Osteocyte (in vitro differentiated cells): Measurements from ENCODE around the gene RBPJ. TPM values are rescaled to one million over a fixed set of nuclear protein-coding genes. Genes with fewer than 3 reads are reported as not detected.
A peak's percentile ranks its signal among the peaks of the same experiment; 100 is the strongest.

Source experiments
- DNase-seq: peaks from one replicate; pipeline ENCODE4 v3.0.0; 2021; ENCODE audit warnings: mixed read lengths; ENCODE audit not compliant: unreplicated experiment; ENCODE audit errors: extremely low spot score
- H3K27ac Mint-ChIP-seq: one replicate; pipeline ENCODE4 v1.8.0; 2021; ENCODE audit warnings: mild to moderate bottlenecking, mixed read lengths; ENCODE audit not compliant: unreplicated experiment
- H3K27me3 Mint-ChIP-seq: one replicate; pipeline ENCODE4 v1.8.0; 2021; ENCODE audit warnings: mixed read lengths; ENCODE audit not compliant: unreplicated experiment
- H3K36me3 Mint-ChIP-seq: one replicate; pipeline ENCODE4 v1.8.0; 2021; ENCODE audit warnings: mixed read lengths; ENCODE audit not compliant: unreplicated experiment
- H3K4me1 Mint-ChIP-seq: one replicate; pipeline ENCODE4 v1.8.0; 2021; ENCODE audit warnings: mixed read lengths; ENCODE audit not compliant: unreplicated experiment
- H3K4me3 Mint-ChIP-seq: one replicate; pipeline ENCODE4 v1.8.0; 2021; ENCODE audit warnings: mild to moderate bottlenecking, moderate library complexity, mixed read lengths; ENCODE audit not compliant: unreplicated experiment
- H3K9me3 Mint-ChIP-seq: one replicate; pipeline ENCODE4 v1.8.0; 2021; ENCODE audit warnings: mixed read lengths; ENCODE audit not compliant: unreplicated experiment
- CTCF ChIP-seq: fragments of 200-600 bp; sonication (generic); IDR thresholded peaks from 2 replicates; pipeline ENCODE4 v1.5.0; 2021; ENCODE audit warnings: antibody characterized with exemption, mild to moderate bottlenecking, moderate library complexity
- long read RNA-seq: library from polyadenylated mRNA; unstranded; transcript quantifications from one replicate; pipeline ENCODE4 v2.0.0, GENCODE V29; 2021
- total RNA-seq: library from RNA; stranded (reverse); gene quantifications from 2 replicates; pipeline ENCODE4 v1.2.1, GENCODE V29; 2021

Gene RBPJ
- 79.8 and 82.5 TPM in 2 replicates for total RNA-seq
- long read RNA-seq, full-length matches to known transcripts = 271 of 368 reads
- long read RNA-seq, partial matches to known transcripts = 46 of 368 reads
- long read RNA-seq, other reads (novel, unspliced or antisense) = 51 of 368 reads

DNA sequence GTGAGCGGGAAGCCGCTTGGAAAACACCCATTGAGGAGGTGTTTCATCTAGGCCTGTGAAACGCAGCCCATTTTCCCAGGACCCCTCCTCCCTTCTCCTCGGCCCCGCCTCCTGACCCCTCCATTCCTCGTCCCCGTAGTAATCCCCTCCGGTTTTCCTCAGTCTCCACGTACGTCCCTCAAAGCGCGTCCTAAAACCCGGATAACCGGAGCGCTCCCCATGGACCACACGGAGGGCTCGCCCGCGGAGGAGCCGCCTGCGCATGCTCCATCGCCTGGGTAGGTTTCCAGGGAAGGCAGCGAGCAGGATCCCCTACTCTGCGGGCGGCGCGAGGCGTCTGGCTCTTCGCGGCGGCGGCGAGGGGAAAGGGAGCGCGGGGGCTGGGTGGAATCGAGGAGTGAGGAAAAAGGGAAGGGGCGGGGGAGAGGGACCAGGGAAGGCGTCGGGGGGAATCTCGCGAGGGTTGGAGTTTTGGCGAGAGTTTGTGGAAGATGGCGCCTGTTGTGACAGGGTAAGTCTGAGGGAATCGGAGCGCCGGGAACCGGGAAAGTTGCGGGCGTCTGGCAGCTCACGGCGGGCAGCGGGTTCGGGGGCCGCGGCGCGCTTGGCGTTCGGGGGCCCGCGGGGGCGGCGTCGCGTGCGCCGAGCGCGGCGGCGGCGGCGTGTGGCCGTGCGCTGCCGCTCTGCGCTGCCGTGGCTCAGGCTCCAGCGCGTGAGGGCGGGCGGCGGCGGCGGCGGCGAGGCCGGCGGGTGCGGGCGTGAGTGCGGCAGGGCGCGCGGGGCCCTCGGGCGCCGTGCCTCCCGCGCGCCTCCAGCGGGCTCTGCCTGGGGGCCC, at the start of gene RBPJ:
Gene RBPJ, plus strand, starts transcription at position 477 of the 835 bp plus-strand sequence. Its CDS starts 15 bp downstream, at position 492.
- no peaks in the 10 kb centered on the region for H3K27me3 Mint-ChIP-seq
- peak; percentile 98 for DNase-seq
- peaks cover 9% of the 10 kb centered on the region for H3K9me3 Mint-ChIP-seq
- H3K4me3 Mint-ChIP-seq = peak within 1 kb of the TSS; percentile 95
- no peak for TF ChIP-seq CTCF
- no peaks in the 10 kb centered on the region for H3K36me3 Mint-ChIP-seq
- H3K27ac Mint-ChIP-seq = peak within 1 kb of the TSS; percentile 100
- peaks cover 31% of the 10 kb centered on the region for H3K4me1 Mint-ChIP-seq

DNA sequence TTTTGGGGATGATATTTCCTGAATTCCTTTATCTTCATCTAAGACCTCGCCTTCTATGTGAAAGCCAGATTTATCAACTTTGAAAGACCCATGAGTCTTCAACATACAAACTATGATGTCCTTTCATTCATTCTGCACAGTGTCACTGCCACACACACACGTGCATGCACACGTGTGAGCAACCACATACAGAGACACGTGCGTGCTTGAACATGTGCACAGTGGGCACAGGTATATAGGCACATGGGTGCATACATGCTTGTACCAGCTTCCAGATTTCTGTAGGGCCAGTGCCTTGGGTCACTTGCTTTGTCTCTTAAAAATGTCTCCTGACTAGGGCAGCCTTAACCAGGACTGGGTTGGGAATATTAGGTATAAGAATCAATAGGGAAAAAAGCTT, 49.1 kb upstream of the RBPJ start:
- no peak overlapping the region for H3K27ac Mint-ChIP-seq
- H3K27me3 Mint-ChIP-seq = no peaks in the 10 kb centered on the region
- H3K4me1 Mint-ChIP-seq = peaks cover 5% of the 10 kb centered on the region
- TF ChIP-seq CTCF = no peak
- no peaks in the 10 kb centered on the region for H3K36me3 Mint-ChIP-seq
- no peak for DNase-seq
- H3K9me3 Mint-ChIP-seq = no peaks in the 10 kb centered on the region
- no peak overlapping the region for H3K4me3 Mint-ChIP-seq

DNA sequence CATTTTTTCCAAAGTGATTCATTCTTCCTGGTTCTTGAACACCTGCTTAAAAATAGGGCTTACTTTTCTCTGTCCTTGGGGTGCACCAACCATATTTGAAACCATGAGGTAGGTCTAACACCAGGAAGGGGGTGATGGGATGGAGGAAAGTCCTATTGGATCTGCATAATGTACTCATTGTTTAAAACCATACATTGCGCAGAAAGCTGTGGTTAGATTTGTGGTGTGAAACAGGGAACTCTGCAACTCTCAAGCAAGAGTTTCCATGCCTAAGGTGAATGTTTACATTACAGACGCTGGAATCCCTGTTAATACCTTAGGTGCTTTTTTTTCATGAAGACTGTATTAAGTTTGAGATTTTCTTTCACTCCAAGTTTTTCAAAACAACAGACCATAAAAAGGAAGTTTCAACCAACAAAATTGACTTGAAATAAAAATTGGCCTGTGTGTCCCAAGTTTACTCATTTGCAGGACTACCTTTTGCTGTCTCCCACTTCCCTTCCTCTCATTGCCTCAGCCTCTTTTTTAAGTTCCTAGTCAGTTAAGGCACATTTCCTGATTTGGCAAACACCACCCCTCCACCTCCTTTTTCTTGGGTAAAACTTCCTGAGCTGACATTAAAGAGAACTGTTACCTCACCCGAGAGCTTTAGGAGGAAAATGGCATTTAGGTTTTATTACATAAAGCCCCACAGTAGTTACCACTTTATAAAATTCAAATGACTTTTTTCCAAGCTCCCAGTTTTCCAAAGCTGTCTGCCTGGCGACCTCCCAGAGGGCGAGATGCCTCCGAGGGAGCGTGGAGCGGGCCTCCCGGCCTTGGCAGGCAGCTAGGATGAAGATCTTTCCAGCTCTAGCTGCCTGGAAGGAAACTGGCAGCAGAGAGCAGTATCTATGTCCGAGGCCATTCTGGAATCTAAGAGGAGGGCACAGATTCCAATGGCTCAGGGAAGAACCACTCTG, 47.9 kb upstream of the RBPJ start:
- no peaks in the 10 kb centered on the region for H3K9me3 Mint-ChIP-seq
- H3K36me3 Mint-ChIP-seq = no peaks in the 10 kb centered on the region
- no peak overlapping the region for H3K27ac Mint-ChIP-seq
- H3K27me3 Mint-ChIP-seq = no peaks in the 10 kb centered on the region
- no peak overlapping the region for H3K4me3 Mint-ChIP-seq
- TF ChIP-seq CTCF = no peak
- DNase-seq = no peak
- peaks cover 5% of the 10 kb centered on the region for H3K4me1 Mint-ChIP-seq

DNA sequence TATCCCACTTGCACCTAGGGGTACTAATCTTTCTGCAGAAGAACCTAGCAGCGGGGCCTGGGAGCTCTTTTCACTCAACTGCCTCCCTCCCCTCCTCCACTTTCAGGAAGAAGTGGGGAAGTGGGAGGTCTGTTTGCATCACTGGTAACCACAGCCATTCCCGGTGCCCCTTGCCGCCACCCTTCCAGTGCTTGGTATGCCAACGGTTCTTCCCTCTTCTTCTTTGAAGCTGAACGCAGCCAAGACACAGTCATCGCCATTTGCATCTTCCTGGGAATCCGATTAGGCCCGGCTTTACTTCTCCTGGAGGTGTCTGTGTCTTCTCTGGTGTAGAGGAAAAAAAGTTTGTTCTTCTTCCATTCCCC, 47.2 kb upstream of the RBPJ start:
- TF ChIP-seq CTCF = no peak
- DNase-seq = no peak
- Mint-ChIP-seq H3K4me3 (no peak overlapping the region), H3K27me3 (no peaks in the 10 kb centered on the region), H3K36me3 (no peaks in the 10 kb centered on the region), H3K27ac (no peak overlapping the region), H3K9me3 (no peaks in the 10 kb centered on the region), H3K4me1 (peaks cover 5% of the 10 kb centered on the region)
